T-helper 2 cell treated with Interferon-gamma antibody and Interleukin-4, amounts not matched to agents 5 μg/mL and 100 μg/mL, for 36 hours (primary cell): ENCODE data around the gene DGKQ.
A peak's percentile ranks its signal among the peaks of the same experiment; 100 is the strongest.
"Not testable (repeated sequence)": the region's sequence is repeated elsewhere in the genome, so short reads cannot be mapped to it uniquely, and the experiment has no call there.

Experiments
- DNase-seq: peaks from one replicate; pipeline ENCODE4 v3.0.0; 2021; ENCODE audit warnings: low spot score
- H3K27ac Mint-ChIP-seq: one replicate; pipeline ENCODE4 v1.8.0; 2021; ENCODE audit warnings: mild to moderate bottlenecking, mixed read lengths
- H3K27me3 Mint-ChIP-seq: one replicate; pipeline ENCODE4 v1.8.0; 2021; ENCODE audit warnings: low read depth, mixed read lengths
- H3K36me3 Mint-ChIP-seq: one replicate; pipeline ENCODE4 v1.8.0; 2021; ENCODE audit warnings: low read depth, mixed read lengths
- H3K4me1 Mint-ChIP-seq: one replicate; pipeline ENCODE4 v1.8.0; 2021; ENCODE audit warnings: low read depth, mixed read lengths
- H3K4me3 Mint-ChIP-seq: one replicate; pipeline ENCODE4 v1.8.0; 2022; ENCODE audit warnings: mild to moderate bottlenecking, moderate library complexity, mixed read lengths
- H3K9me3 Mint-ChIP-seq: one replicate; pipeline ENCODE4 v1.8.0; 2021; ENCODE audit warnings: mixed read lengths

Gene DGKQ

DNA sequence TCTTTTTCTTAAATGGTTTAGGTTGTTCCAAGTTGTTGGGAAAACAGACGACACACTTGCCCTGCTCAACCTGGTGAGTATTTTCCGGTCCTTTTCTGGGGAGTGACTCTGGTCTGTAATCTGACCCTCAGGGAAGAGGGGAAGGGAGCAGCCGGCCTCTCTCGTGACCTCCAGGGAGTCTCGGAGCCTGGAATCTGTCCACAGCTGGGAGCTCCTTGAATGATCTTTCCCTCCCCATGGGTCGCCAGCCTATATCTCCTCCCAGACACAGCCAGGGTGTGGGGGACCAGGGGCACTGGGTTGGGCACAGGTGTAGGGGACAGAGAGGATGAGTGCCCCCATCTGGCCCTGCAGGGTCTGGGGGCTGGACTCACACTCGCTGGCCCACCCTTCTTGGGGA lies 22.2 kb downstream of the DGKQ start:
- no peak overlapping the region for H3K27ac Mint-ChIP-seq
- no peaks in the 10 kb centered on the region for H3K36me3 Mint-ChIP-seq
- no peaks in the 10 kb centered on the region for H3K9me3 Mint-ChIP-seq
- no peak overlapping the region for H3K4me3 Mint-ChIP-seq
- H3K27me3 Mint-ChIP-seq: no peaks in the 10 kb centered on the region
- no peak for DNase-seq
- H3K4me1 Mint-ChIP-seq: no peaks in the 10 kb centered on the region

DNA sequence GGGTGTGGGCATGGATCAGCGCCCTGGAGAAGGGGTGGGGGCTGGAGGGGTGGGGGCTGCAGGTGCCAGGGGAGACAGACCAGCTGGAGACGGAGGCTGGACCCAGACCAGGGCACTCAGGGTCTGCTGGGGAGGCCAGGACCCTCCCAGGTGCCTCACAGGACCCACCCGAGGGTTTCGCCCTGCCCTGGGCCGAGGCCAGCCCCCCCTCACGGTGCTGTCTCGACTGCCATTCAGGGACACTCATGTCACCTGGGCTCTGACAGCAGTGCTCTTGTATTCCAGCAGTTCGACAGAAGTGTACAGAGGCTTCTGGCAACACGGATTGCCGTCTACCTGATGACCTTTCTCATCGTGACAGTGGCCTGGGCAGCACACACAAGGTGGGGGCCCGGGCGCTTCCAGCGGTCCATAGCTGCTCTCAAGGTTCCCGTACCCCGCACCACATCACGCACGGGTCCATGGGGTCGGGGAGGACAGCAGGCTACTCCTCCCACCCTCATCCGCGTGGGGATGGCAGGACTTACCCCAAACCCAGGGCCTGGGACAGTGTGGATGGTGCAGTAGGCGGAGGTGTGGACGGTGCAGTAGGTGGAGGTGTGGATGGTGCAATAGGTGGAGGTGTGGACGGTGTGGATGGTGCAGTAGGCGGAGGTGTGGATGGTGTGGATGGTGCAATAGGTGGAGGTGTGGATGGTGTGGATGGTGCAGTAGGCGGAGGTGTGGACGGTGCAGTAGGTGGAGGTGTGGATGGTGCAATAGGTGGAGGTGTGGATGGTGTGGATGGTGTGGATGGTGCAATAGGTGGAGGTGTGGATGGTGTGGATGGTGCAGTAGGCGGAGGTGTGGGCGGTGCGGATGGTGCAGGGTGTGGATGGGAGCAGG lies 23.0 kb downstream of the DGKQ start:
- Mint-ChIP-seq H3K36me3 (no peaks in the 10 kb centered on the region), H3K4me1 (no peaks in the 10 kb centered on the region), H3K27ac (no peak overlapping the region), H3K9me3 (no peaks in the 10 kb centered on the region), H3K4me3 (no peak overlapping the region), H3K27me3 (no peaks in the 10 kb centered on the region)
- no peak for DNase-seq

GRCh38 chr4:949656-950055 lies 23.7 kb downstream of the DGKQ start:
- Mint-ChIP-seq H3K36me3 (no peaks in the 10 kb centered on the region), H3K27ac (no peak overlapping the region), H3K27me3 (no peaks in the 10 kb centered on the region), H3K9me3 (no peaks in the 10 kb centered on the region), H3K4me3 (no peak overlapping the region), H3K4me1 (no peaks in the 10 kb centered on the region)
- DNase-seq: no peak

- no peak overlapping the region for H3K4me3 Mint-ChIP-seq
- H3K4me1 Mint-ChIP-seq: no peaks in the 10 kb centered on the region
- H3K27ac Mint-ChIP-seq: no peak overlapping the region
- no peak for DNase-seq
- H3K27me3 Mint-ChIP-seq: no peaks in the 10 kb centered on the region
- no peaks in the 10 kb centered on the region for H3K9me3 Mint-ChIP-seq
- no peaks in the 10 kb centered on the region for H3K36me3 Mint-ChIP-seq
These were observed 24.5 kb downstream of the DGKQ start for GRCh38 chr4:948936-949300.

DNA sequence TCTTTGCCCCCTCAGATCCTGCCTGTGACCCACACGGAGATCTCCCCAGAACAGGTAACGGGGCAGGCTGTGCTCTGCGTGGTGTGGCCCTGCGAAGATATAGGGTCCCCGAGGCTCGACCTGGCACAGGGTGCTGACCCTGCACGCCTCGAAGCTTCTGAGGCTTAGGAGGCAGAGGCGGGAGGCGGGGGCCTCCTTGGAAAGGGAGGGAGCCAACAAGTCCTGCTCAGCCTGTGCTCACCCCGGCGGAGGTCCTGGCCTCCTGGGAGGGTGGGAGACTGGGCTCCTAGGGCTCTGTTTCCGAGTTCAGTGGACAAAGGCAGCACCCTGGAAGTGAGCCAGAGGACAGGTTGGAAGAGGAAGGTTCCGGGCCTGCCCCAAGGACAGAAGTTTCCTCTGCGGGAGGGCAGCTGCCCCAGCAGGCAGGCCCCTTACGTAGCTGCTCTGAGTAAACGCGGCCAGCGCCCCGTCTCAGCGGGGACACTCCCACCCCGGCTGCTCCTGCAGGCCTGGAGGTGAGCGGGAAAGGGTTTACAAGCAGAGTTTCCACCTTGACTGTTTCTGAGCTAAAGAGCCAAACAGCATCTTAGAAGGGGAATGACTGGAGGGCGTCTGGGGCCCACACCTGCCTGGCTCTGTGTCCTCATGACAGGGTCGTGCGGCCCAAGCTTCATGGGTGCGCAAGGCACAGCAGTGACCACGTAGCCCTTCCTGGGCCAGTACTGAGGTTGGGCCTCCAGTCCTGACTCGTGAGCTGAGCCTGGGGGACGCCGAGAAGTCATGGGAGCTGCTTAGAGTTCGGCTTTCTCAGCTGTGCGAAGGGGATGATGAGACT lies 25.1 kb downstream of the DGKQ start:
- Mint-ChIP-seq H3K4me1 (no peaks in the 10 kb centered on the region), H3K27ac (no peak overlapping the region), H3K4me3 (no peak overlapping the region), H3K36me3 (no peaks in the 10 kb centered on the region), H3K27me3 (no peaks in the 10 kb centered on the region), H3K9me3 (no peaks in the 10 kb centered on the region)
- DNase-seq: no peak

- Mint-ChIP-seq H3K4me1 (no peaks in the 10 kb centered on the region), H3K9me3 (no peaks in the 10 kb centered on the region), H3K27me3 (no peaks in the 10 kb centered on the region), H3K27ac (no peak overlapping the region), H3K4me3 (no peak overlapping the region), H3K36me3 (no peaks in the 10 kb centered on the region)
- DNase-seq: no peak
These were observed 25.8 kb downstream of the DGKQ start for GRCh38 chr4:947491-947971.

DNA sequence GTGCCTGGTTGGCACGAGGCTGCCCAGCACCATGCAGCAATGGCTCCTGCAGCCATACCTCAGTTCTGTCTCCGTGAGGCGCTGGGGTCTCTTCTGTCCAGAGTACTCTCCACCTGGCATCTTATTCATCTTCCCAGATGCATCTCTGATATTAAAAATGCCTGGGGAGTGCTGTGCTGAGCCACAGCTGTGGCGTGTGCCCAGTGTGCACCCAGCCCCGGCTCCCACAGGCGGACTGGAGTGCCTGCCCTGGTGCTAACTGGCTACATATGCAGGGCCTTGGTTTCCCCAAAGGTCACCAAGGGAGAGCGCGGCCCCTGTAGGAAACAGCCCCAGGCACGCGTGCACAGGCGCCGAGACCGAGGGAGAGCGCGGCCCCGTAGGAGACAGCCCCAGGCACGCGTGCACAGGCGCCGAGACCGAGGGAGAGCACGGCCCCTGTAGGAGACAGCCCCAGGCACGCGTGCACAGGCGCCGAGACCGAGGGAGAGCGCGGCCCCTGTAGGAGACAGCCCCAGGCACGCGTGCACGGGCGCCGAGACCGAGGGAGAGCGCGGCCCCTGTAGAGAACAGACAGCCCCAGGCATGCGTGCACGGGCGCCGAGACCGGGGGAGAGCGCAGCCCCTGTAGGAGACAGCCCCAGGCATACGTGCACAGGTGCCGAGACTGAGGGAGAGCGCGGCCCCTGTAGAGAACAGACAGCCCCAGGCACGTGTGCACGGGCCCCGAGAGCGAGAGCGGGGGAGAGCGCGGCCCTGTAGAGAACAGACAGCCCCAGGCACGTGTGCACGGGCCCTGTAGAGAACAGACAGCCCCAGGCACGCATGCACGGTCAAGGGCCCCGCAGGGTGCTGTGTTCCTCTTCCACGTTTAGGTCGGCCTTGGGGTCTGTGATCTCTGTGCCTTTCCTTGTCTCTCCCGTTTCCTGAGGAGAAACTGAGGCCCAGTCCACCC lies 26.6 kb downstream of the DGKQ start:
- no peaks in the 10 kb centered on the region for H3K4me1 Mint-ChIP-seq
- no peaks in the 10 kb centered on the region for H3K9me3 Mint-ChIP-seq
- DNase-seq: no peak
- no peaks in the 10 kb centered on the region for H3K36me3 Mint-ChIP-seq
- no peak overlapping the region for H3K4me3 Mint-ChIP-seq
- no peak overlapping the region for H3K27ac Mint-ChIP-seq
- no peaks in the 10 kb centered on the region for H3K27me3 Mint-ChIP-seq

GRCh38 chr4:946103-946450 lies 27.3 kb downstream of the DGKQ start:
- no peaks in the 10 kb centered on the region for H3K36me3 Mint-ChIP-seq
- no peaks in the 10 kb centered on the region for H3K9me3 Mint-ChIP-seq
- H3K27ac Mint-ChIP-seq: no peak overlapping the region
- H3K27me3 Mint-ChIP-seq: no peaks in the 10 kb centered on the region
- no peaks in the 10 kb centered on the region for H3K4me1 Mint-ChIP-seq
- no peak overlapping the region for H3K4me3 Mint-ChIP-seq
- DNase-seq: no peak

- H3K27ac Mint-ChIP-seq: no peak overlapping the region
- H3K4me1 Mint-ChIP-seq: no peaks in the 10 kb centered on the region
- no peak overlapping the region for H3K4me3 Mint-ChIP-seq
- no peak for DNase-seq
- no peaks in the 10 kb centered on the region for H3K9me3 Mint-ChIP-seq
- no peaks in the 10 kb centered on the region for H3K36me3 Mint-ChIP-seq
- H3K27me3 Mint-ChIP-seq: no peaks in the 10 kb centered on the region
These were observed 27.9 kb downstream of the DGKQ start for GRCh38 chr4:945274-946102.

DNA sequence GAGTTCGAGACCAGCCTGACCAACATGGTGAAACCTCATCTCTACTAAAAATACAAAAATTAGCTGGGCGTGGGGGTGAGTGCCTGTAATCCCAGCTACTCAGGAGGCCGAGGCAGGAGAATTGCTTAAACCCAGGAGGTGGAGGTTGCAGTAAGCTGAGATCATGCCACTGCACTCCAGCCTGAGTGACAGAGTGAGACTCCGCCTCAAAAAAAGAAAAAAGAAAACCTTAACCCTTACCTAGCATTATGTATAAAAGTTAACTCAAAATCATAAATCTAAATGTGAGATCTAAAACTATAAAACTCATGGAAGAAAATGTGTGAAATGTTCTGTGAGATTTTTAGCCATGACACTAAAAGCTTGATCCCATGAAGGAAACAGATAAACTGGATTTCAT lies 33.9 kb downstream of the DGKQ start:
- not testable (repeated sequence) for H3K4me3 Mint-ChIP-seq, H3K4me1 Mint-ChIP-seq

DNA sequence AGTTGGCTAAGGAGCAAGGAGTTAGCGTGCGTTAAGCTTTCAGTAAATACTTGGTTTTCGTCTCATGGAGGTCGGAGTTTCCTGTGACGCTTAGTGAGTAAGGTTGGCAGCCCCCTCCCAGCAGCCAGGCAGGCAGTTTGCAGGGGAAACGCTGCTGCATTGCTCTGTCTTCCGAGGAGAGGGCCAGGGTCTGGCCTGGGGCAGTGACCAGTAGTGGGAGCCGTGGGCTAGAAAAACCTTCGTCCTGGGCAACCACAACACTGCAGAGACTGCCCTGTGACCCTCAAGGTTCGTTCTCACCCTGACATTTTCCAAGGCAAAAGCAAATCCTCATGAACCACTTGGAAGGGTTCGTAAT lies 40.7 kb downstream of the DGKQ start:
- H3K4me1 Mint-ChIP-seq: peaks cover 37% of the 10 kb centered on the region
- no peak for DNase-seq
- peak overlapping the region; percentile 97 for H3K4me3 Mint-ChIP-seq
- peaks cover 2% of the 10 kb centered on the region for H3K36me3 Mint-ChIP-seq
- peak overlapping the region; percentile 96 for H3K27ac Mint-ChIP-seq
- no peaks in the 10 kb centered on the region for H3K27me3 Mint-ChIP-seq
- no peaks in the 10 kb centered on the region for H3K9me3 Mint-ChIP-seq

More for the DNA sequence above, 33.9 kb downstream of the DGKQ start:
- H3K27me3 Mint-ChIP-seq, H3K27ac Mint-ChIP-seq, H3K36me3 Mint-ChIP-seq, H3K9me3 Mint-ChIP-seq, DNase-seq: not testable (repeated sequence)

GRCh38 chr4:931960-932712 lies 41.2 kb downstream of the DGKQ start, which contains the start of the genes GAK and TMEM175:
Gene GAK (minus strand): TSS chr4:932316. CDS start chr4:932187, 129 bp downstream.
Gene TMEM175 (plus strand): TSS chr4:932460. CDS start chr4:947740, 15,280 bp downstream.
- H3K36me3 Mint-ChIP-seq: peaks cover 2% of the 10 kb centered on the region
- H3K9me3 Mint-ChIP-seq: no peaks in the 10 kb centered on the region
- peak within 1 kb of the TSS; percentile 97 for H3K4me3 Mint-ChIP-seq
- peak; percentile 99 for DNase-seq
- peak within 1 kb of the TSS; percentile 96 for H3K27ac Mint-ChIP-seq
- no peaks in the 10 kb centered on the region for H3K27me3 Mint-ChIP-seq
- H3K4me1 Mint-ChIP-seq: peaks cover 37% of the 10 kb centered on the region
